Activated CD8-positive, alpha-beta memory T cell treated with anti-CD3 and anti-CD28 coated beads, Interleukin-2, amount 50 U/mL, for 24 hours (primary cell): ENCODE data around the gene ADGRL2.

Source experiments
- DNase-seq: peaks from one replicate; pipeline ENCODE4 v3.0.0-alpha.2; 2020; ENCODE audit errors: extremely low read depth

Gene ADGRL2

GRCh38 chr1:81800695-81801650 lies at the start of gene ADGRL2:
Gene ADGRL2 (plus strand): TSS chr1:81800934. CDS start chr1:81836985, 36,051 bp downstream.
- DNase-seq: no peak

- DNase-seq: no peak
These were observed 47.9 kb upstream of the ADGRL2 start for GRCh38 chr1:81752840-81753239.

GRCh38 chr1:81754424-81754823 lies 46.3 kb upstream of the ADGRL2 start:
- DNase-seq: no peak

- no peak for DNase-seq
These were observed 43.9 kb upstream of the ADGRL2 start for GRCh38 chr1:81756872-81757271.

GRCh38 chr1:81757398-81758020 lies 43.2 kb upstream of the ADGRL2 start:
- no peak for DNase-seq

- no peak for DNase-seq
These were observed 42.6 kb upstream of the ADGRL2 start for GRCh38 chr1:81758181-81758580.

GRCh38 chr1:81760477-81761097 lies 40.1 kb upstream of the ADGRL2 start:
- no peak for DNase-seq

GRCh38 chr1:81775510-81775909 lies 25.2 kb upstream of the ADGRL2 start:
- no peak for DNase-seq

GRCh38 chr1:81780705-81781454 lies 19.9 kb upstream of the ADGRL2 start:
- DNase-seq: no peak

- DNase-seq: no peak
These were observed 19.0 kb upstream of the ADGRL2 start for GRCh38 chr1:81781749-81782148.

GRCh38 chr1:81792184-81792583 lies 8.6 kb upstream of the ADGRL2 start:
- no peak for DNase-seq

GRCh38 chr1:81797701-81798100 lies 3.0 kb upstream of the ADGRL2 start:
- no peak for DNase-seq

GRCh38 chr1:81799939-81800694 lies 617 bp upstream of the ADGRL2 start:
- DNase-seq: no peak

- no peak for DNase-seq
These were observed 1.1 kb downstream of the ADGRL2 start for GRCh38 chr1:81801651-81802456.

- no peak for DNase-seq
These were observed 1.6 kb downstream of the ADGRL2 start for GRCh38 chr1:81802457-81802706.

- no peak for DNase-seq
These were observed 2.1 kb downstream of the ADGRL2 start for GRCh38 chr1:81802707-81803430.

- no peak for DNase-seq
These were observed 2.8 kb downstream of the ADGRL2 start for GRCh38 chr1:81803431-81804110.

- no peak for DNase-seq
These were observed 3.6 kb downstream of the ADGRL2 start for GRCh38 chr1:81804312-81804711.
